OCI-LY3 (cell line): ENCODE results near the gene CEP68.

Source experiments
- EZH2phosphoT487 ChIP-seq: fragments of 200-600 bp; shearing (Covaris generic); IDR thresholded peaks from 2 replicates; pipeline ENCODE4 v1.6.1; 2018; ENCODE audit warnings: antibody characterized with exemption, mixed run types, low read depth
- TF ChIP-seq, protein P1 (sequence below): fragments of 200-600, 300-600 bp; sonication (generic); IDR thresholded peaks from 2 replicates; pipeline ENCODE4 v1.5.1; 2014; ENCODE audit warnings: antibody characterized with exemption, low read length, low read depth

DNA sequence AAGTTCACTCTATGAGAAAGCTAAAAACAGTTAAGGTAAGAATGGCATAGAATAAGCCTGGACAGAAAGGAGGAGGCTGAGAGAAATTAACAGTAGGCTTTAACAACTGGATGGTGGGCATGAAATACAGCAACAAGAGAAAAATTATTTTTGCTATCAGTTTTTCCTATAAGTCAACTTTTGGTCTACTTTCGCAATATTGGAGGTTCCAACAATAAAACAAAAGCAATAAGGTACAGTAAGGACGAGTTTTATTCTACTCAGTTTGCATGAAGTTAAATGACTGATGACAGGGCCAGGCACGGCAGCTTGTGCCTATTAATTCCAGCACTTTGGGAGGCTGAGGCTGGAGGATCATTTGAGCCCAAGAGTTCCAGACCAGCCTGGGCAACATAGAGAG is 56.4 kb downstream of the CEP68 start:
- TF ChIP-seq, protein P1, sequence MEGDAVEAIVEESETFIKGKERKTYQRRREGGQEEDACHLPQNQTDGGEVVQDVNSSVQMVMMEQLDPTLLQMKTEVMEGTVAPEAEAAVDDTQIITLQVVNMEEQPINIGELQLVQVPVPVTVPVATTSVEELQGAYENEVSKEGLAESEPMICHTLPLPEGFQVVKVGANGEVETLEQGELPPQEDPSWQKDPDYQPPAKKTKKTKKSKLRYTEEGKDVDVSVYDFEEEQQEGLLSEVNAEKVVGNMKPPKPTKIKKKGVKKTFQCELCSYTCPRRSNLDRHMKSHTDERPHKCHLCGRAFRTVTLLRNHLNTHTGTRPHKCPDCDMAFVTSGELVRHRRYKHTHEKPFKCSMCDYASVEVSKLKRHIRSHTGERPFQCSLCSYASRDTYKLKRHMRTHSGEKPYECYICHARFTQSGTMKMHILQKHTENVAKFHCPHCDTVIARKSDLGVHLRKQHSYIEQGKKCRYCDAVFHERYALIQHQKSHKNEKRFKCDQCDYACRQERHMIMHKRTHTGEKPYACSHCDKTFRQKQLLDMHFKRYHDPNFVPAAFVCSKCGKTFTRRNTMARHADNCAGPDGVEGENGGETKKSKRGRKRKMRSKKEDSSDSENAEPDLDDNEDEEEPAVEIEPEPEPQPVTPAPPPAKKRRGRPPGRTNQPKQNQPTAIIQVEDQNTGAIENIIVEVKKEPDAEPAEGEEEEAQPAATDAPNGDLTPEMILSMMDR = no peak
- TF ChIP-seq EZH2phosphoT487 = no peak
